ENCODE data around the gene WSCD1. TPM values are rescaled to one million over a fixed set of nuclear protein-coding genes. Genes with fewer than 3 reads are reported as not detected.

WSCD1 gene
- polyA plus RNA-seq, 1 donor (not counting 4 experiments of a cell fraction or from before 2014, with no cell fraction given), result not detected

- Histone ChIP-seq H3K9me1 (ENCODE audit: control insufficient read depth, extremely low read depth, insufficient read depth, low read length) (no peaks in the 10 kb centered on the region), H3K36me3 (ENCODE audit: control insufficient read depth in 2 of 2, extremely low read depth in 1 of 2, insufficient read depth in 2 of 2, low read length in 2 of 2) (no peaks in the 10 kb centered on the region), H3K4me2 (ENCODE audit: control insufficient read depth, extremely low read depth, insufficient read depth, low read depth, low read length) (no peak overlapping the region), H4K20me1 (ENCODE audit: control insufficient read depth, extremely low read depth, insufficient read depth, low read length) (no peaks in the 10 kb centered on the region), H3K4me3 (ENCODE audit: control insufficient read depth in 2 of 3, extremely low read depth in 1 of 3, insufficient read depth in 2 of 3, low read depth in 1 of 3, low read length in 3 of 3) (no peak overlapping the region), H3K79me2 (ENCODE audit: control insufficient read depth, insufficient read depth, low read length) (no peaks in the 10 kb centered on the region), H3K4me1 (ENCODE audit: control insufficient read depth, extremely low read depth, insufficient read depth, low read length) (no peaks in the 10 kb centered on the region), H3K27me3 (ENCODE audit: control insufficient read depth, extremely low read depth, insufficient read depth, low read length) (no peaks in the 10 kb centered on the region), H3K9ac (ENCODE audit: control insufficient read depth, extremely low read depth, insufficient read depth, low read length) (no peak overlapping the region), H3K9me3 (ENCODE audit: control insufficient read depth, low read depth, low read length) (no peaks in the 10 kb centered on the region), H2AFZ (ENCODE audit: control insufficient read depth, low read length) (no peak overlapping the region), H3K27ac (ENCODE audit: control insufficient read depth, insufficient read depth, low read length) (no peak overlapping the region)
- FAIRE-seq (no peak), DNase-seq (ENCODE audit: low read depth, low spot score) (no peak)
- dilution Hi-C loops (cut with MboI; ENCODE audit: extremely low pct_ligation_motif_present, low sequenced_read_pairs), result no loop called here
- TF ChIP-seq EZH2 (IDR thresholded peaks at IDR 0.05; ENCODE audit: low read length), result no peak
- TF ChIP-seq CTCF (optimal IDR thresholded peaks at IDR 0.05 in 1 of 3, IDR thresholded peaks at IDR 0.05 in 1 of 3, conservative IDR thresholded peaks at IDR 0.05 in 1 of 3; ENCODE audit: extremely low read depth in 1 of 3, insufficient read depth in 2 of 3, low read length in 3 of 3), result no peak
These were observed 56.6 kb downstream of the WSCD1 start for GRCh38 chr17:6126768-6127167.

DNA sequence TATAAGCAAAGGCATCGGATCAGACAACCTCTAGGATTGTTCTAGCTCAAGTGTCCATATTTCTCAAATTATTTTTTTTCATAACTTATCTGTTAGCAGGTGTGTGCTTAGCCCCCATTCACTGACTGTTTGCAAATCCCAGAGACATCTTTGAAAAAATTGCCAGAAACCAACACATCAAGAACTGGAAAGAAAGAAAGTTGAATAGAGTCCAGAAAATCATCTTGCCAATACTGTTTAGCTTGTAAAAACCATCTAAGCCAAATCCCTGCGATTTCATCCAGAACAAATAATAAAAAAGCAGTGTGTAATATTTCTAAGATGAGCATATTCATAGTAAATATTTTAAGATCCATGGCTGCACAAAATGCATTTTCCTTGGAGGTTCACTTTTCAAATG, 64.5 kb downstream of the WSCD1 start:
- Histone ChIP-seq H4K20me1 (ENCODE audit: control insufficient read depth, extremely low read depth, insufficient read depth, low read length) (no peaks in the 10 kb centered on the region), H3K4me1 (ENCODE audit: control insufficient read depth, extremely low read depth, insufficient read depth, low read length) (no peaks in the 10 kb centered on the region), H3K9me3 (ENCODE audit: control insufficient read depth, low read depth, low read length) (no peaks in the 10 kb centered on the region), H3K79me2 (ENCODE audit: control insufficient read depth, insufficient read depth, low read length) (no peaks in the 10 kb centered on the region), H3K27me3 (ENCODE audit: control insufficient read depth, extremely low read depth, insufficient read depth, low read length) (no peaks in the 10 kb centered on the region), H3K9me1 (ENCODE audit: control insufficient read depth, extremely low read depth, insufficient read depth, low read length) (no peaks in the 10 kb centered on the region), H3K4me3 (ENCODE audit: control insufficient read depth in 2 of 3, extremely low read depth in 1 of 3, insufficient read depth in 2 of 3, low read depth in 1 of 3, low read length in 3 of 3) (no peak overlapping the region), H3K36me3 (ENCODE audit: control insufficient read depth in 2 of 2, extremely low read depth in 1 of 2, insufficient read depth in 2 of 2, low read length in 2 of 2) (no peaks in the 10 kb centered on the region), H3K27ac (ENCODE audit: control insufficient read depth, insufficient read depth, low read length) (no peak overlapping the region), H2AFZ (ENCODE audit: control insufficient read depth, low read length) (no peak overlapping the region), H3K9ac (ENCODE audit: control insufficient read depth, extremely low read depth, insufficient read depth, low read length) (no peak overlapping the region), H3K4me2 (ENCODE audit: control insufficient read depth, extremely low read depth, insufficient read depth, low read depth, low read length) (no peak overlapping the region)
- DNase-seq (ENCODE audit: low read depth, low spot score), result no peak
- TF ChIP-seq EZH2 (IDR thresholded peaks at IDR 0.05; ENCODE audit: low read length), result no peak
- dilution Hi-C loops (cut with MboI; ENCODE audit: extremely low pct_ligation_motif_present, low sequenced_read_pairs), result no loop called here
- no peak for FAIRE-seq

- Histone ChIP-seq H2AFZ (ENCODE audit: control insufficient read depth, low read length) (no peak overlapping the region), H3K4me1 (ENCODE audit: control insufficient read depth, extremely low read depth, insufficient read depth, low read length) (no peaks in the 10 kb centered on the region), H3K27me3 (ENCODE audit: control insufficient read depth, extremely low read depth, insufficient read depth, low read length) (no peaks in the 10 kb centered on the region), H3K9me3 (ENCODE audit: control insufficient read depth, low read depth, low read length) (no peaks in the 10 kb centered on the region), H3K4me2 (ENCODE audit: control insufficient read depth, extremely low read depth, insufficient read depth, low read depth, low read length) (no peak overlapping the region), H3K27ac (ENCODE audit: control insufficient read depth, insufficient read depth, low read length) (no peak overlapping the region), H4K20me1 (ENCODE audit: control insufficient read depth, extremely low read depth, insufficient read depth, low read length) (no peaks in the 10 kb centered on the region), H3K36me3 (ENCODE audit: control insufficient read depth in 2 of 2, extremely low read depth in 1 of 2, insufficient read depth in 2 of 2, low read length in 2 of 2) (no peaks in the 10 kb centered on the region), H3K4me3 (ENCODE audit: control insufficient read depth in 2 of 3, extremely low read depth in 1 of 3, insufficient read depth in 2 of 3, low read depth in 1 of 3, low read length in 3 of 3) (no peak overlapping the region), H3K9ac (ENCODE audit: control insufficient read depth, extremely low read depth, insufficient read depth, low read length) (no peak overlapping the region), H3K79me2 (ENCODE audit: control insufficient read depth, insufficient read depth, low read length) (no peaks in the 10 kb centered on the region), H3K9me1 (ENCODE audit: control insufficient read depth, extremely low read depth, insufficient read depth, low read length) (no peaks in the 10 kb centered on the region)
- no peak for DNase-seq (ENCODE audit: low read depth, low spot score)
- TF ChIP-seq CTCF (optimal IDR thresholded peaks at IDR 0.05 in 1 of 3, IDR thresholded peaks at IDR 0.05 in 1 of 3, conservative IDR thresholded peaks at IDR 0.05 in 1 of 3; ENCODE audit: extremely low read depth in 1 of 3, insufficient read depth in 2 of 3, low read length in 3 of 3), result no peak
- TF ChIP-seq EZH2 (IDR thresholded peaks at IDR 0.05; ENCODE audit: low read length), result no peak
- dilution Hi-C loops (cut with MboI; ENCODE audit: extremely low pct_ligation_motif_present, low sequenced_read_pairs), result no loop called here
- no peak for FAIRE-seq
These were observed 65.1 kb downstream of the WSCD1 start for GRCh38 chr17:6135236-6135635.
